ENCODE measurements around the gene SGK1. TPM values are rescaled to one million over a fixed set of nuclear protein-coding genes. Genes with fewer than 3 reads are reported as not detected.
"Not testable (repeated sequence)": the region's sequence is repeated elsewhere in the genome, so short reads cannot be mapped to it uniquely, and the experiment has no call there.

SGK1 gene
- total RNA-seq, 1 experiment from 2014 or later, result 42.6 TPM

- H3K27me3 Mint-ChIP-seq (ENCODE audit: insufficient read depth, unreplicated experiment), result no peaks in the 10 kb centered on the region
- ChIA-PET CTCF (interaction anchor here (0.6 kb wide), 1 partner anchor 10 kb away, joined by 3 read pairs; no protein-coding TSS in a partner anchor), POLR2A (no interaction called here)
- BruUV-seq (replicated peaks), result no TSS peak
- no peaks in the 10 kb centered on the region for H3K4me1 ChIP-seq
- no peaks in the 10 kb centered on the region for H3K4me1 Mint-ChIP-seq (ENCODE audit: low read depth, unreplicated experiment)
- no peaks in the 10 kb centered on the region for H3K36me3 ChIP-seq (ENCODE audit: control insufficient read depth, insufficient read depth, low read length)
- no peak overlapping the region for H3K27ac Mint-ChIP-seq (ENCODE audit: unreplicated experiment)
- H3K36me3 Mint-ChIP-seq (ENCODE audit: insufficient read depth, unreplicated experiment), result no peaks in the 10 kb centered on the region
- H3K4me3 ChIP-seq (ENCODE audit: low read depth, low read length), result no peak overlapping the region
- intact Hi-C loops (cut with micrococcal nuclease; ENCODE audit: unreplicated experiment), result no loop called here
- no peaks in the 10 kb centered on the region for H3K9me3 ChIP-seq
- H3K4me3 Mint-ChIP-seq (ENCODE audit: unreplicated experiment), result no peak overlapping the region
- H3K9me3 Mint-ChIP-seq (ENCODE audit: unreplicated experiment), result no peaks in the 10 kb centered on the region
- TF ChIP-seq CTCF (IDR thresholded peaks at IDR 0.05; ENCODE audit: insufficient read depth in 1 of 2, low read depth in 1 of 2, low read length in 1 of 2, severe bottlenecking in 1 of 2, unreplicated experiment in 1 of 2), result no peak
- DNase-seq, result no peak
- H3K27me3 ChIP-seq (replicated peaks; ENCODE audit: control insufficient read depth, insufficient read depth, low read length), result no peaks in the 10 kb centered on the region
Observed at GRCh38 chr6:134282816-134283215, 35.1 kb downstream of the SGK1 start.

- Histone ChIP-seq H3K36me3 (ENCODE audit: control insufficient read depth, insufficient read depth, low read length) (no peaks in the 10 kb centered on the region), H3K9me3 (no peaks in the 10 kb centered on the region), H3K4me1 (no peaks in the 10 kb centered on the region), H3K27me3 (replicated peaks; ENCODE audit: control insufficient read depth, insufficient read depth, low read length) (no peaks in the 10 kb centered on the region), H3K4me3 (ENCODE audit: low read depth, low read length) (no peak overlapping the region)
- no peak overlapping the region for H3K27ac Mint-ChIP-seq (ENCODE audit: unreplicated experiment)
- no peak overlapping the region for H3K4me3 Mint-ChIP-seq (ENCODE audit: unreplicated experiment)
- H3K36me3 Mint-ChIP-seq (ENCODE audit: insufficient read depth, unreplicated experiment), result no peaks in the 10 kb centered on the region
- DNase-seq, result no peak
- no peaks in the 10 kb centered on the region for H3K27me3 Mint-ChIP-seq (ENCODE audit: insufficient read depth, unreplicated experiment)
- POLR2A ChIA-PET, result no interaction called here
- intact Hi-C loops (cut with micrococcal nuclease; ENCODE audit: unreplicated experiment), result no loop called here
- CTCF ChIA-PET, result no interaction called here
- no peak for TF ChIP-seq CTCF (IDR thresholded peaks at IDR 0.05; ENCODE audit: insufficient read depth in 1 of 2, low read depth in 1 of 2, low read length in 1 of 2, severe bottlenecking in 1 of 2, unreplicated experiment in 1 of 2)
- no peaks in the 10 kb centered on the region for H3K9me3 Mint-ChIP-seq (ENCODE audit: unreplicated experiment)
- no peaks in the 10 kb centered on the region for H3K4me1 Mint-ChIP-seq (ENCODE audit: low read depth, unreplicated experiment)
- no TSS peak for BruUV-seq (replicated peaks)
Observed at GRCh38 chr6:134281388-134281787, 36.5 kb downstream of the SGK1 start.

GRCh38 chr6:134278000-134278399 lies 39.9 kb downstream of the SGK1 start:
- Histone ChIP-seq H3K4me1 (no peaks in the 10 kb centered on the region), H3K4me3 (ENCODE audit: low read depth, low read length) (no peak overlapping the region), H3K36me3 (ENCODE audit: control insufficient read depth, insufficient read depth, low read length) (no peaks in the 10 kb centered on the region), H3K9me3 (no peaks in the 10 kb centered on the region), H3K27me3 (replicated peaks; ENCODE audit: control insufficient read depth, insufficient read depth, low read length) (no peaks in the 10 kb centered on the region)
- ChIA-PET POLR2A (no interaction called here), CTCF (no interaction called here)
- intact Hi-C loops (cut with micrococcal nuclease; ENCODE audit: unreplicated experiment), result no loop called here
- no peaks in the 10 kb centered on the region for H3K4me1 Mint-ChIP-seq (ENCODE audit: low read depth, unreplicated experiment)
- no TSS peak for BruUV-seq (replicated peaks)
- no peaks in the 10 kb centered on the region for H3K27me3 Mint-ChIP-seq (ENCODE audit: insufficient read depth, unreplicated experiment)
- no peak for TF ChIP-seq CTCF (IDR thresholded peaks at IDR 0.05; ENCODE audit: insufficient read depth in 1 of 2, low read depth in 1 of 2, low read length in 1 of 2, severe bottlenecking in 1 of 2, unreplicated experiment in 1 of 2)
- DNase-seq, result no peak
- H3K4me3 Mint-ChIP-seq (ENCODE audit: unreplicated experiment), result no peak overlapping the region
- H3K9me3 Mint-ChIP-seq (ENCODE audit: unreplicated experiment), result no peaks in the 10 kb centered on the region
- H3K27ac Mint-ChIP-seq (ENCODE audit: unreplicated experiment), result no peak overlapping the region
- H3K36me3 Mint-ChIP-seq (ENCODE audit: insufficient read depth, unreplicated experiment), result no peaks in the 10 kb centered on the region

GRCh38 chr6:134276891-134277377 lies 41.0 kb downstream of the SGK1 start:
- intact Hi-C loops (cut with micrococcal nuclease; ENCODE audit: unreplicated experiment); BruUV-seq (replicated peaks); H3K4me3 Mint-ChIP-seq (ENCODE audit: unreplicated experiment); H3K27me3 ChIP-seq (replicated peaks; ENCODE audit: control insufficient read depth, insufficient read depth, low read length); H3K36me3 Mint-ChIP-seq (ENCODE audit: insufficient read depth, unreplicated experiment); H3K27ac Mint-ChIP-seq (ENCODE audit: unreplicated experiment); H3K9me3 ChIP-seq; H3K27me3 Mint-ChIP-seq (ENCODE audit: insufficient read depth, unreplicated experiment); CTCF ChIA-PET; H3K4me1 Mint-ChIP-seq (ENCODE audit: low read depth, unreplicated experiment); DNase-seq; H3K9me3 Mint-ChIP-seq (ENCODE audit: unreplicated experiment); H3K4me1 ChIP-seq; H3K4me3 ChIP-seq (ENCODE audit: low read depth, low read length); H3K36me3 ChIP-seq (ENCODE audit: control insufficient read depth, insufficient read depth, low read length): not testable (repeated sequence)
- POLR2A ChIA-PET, result interaction anchor here (0.6 kb wide), 1 partner anchor 90 kb away, joined by 3 read pairs; no protein-coding TSS in a partner anchor

Measured in Caco-2 (cell line).